Activated CD4-positive, alpha-beta memory T cell treated with anti-CD3 and anti-CD28 coated beads for 36 hours (primary cell): Measurements from ENCODE around the gene RAB3A. TPM values are rescaled to one million over a fixed set of nuclear protein-coding genes. Genes with fewer than 3 reads are reported as not detected.

Source experiments
- CTCF ChIA-PET: fragments of 350-600 bp; sonication (Branson Sonifier 250); formaldehyde crosslinking; loops from one replicate; lab custom pipeline; 2021; ENCODE audit warnings: antibody characterized with exemption, inconsistent platforms; lab: Charles Lee
- POLR2A ChIA-PET: fragments of 350-600 bp; sonication (Branson Sonifier 250); formaldehyde crosslinking; loops from one replicate; lab custom pipeline; 2021; ENCODE audit warnings: antibody characterized with exemption; lab: Charles Lee
- DNase-seq: peaks from one replicate; pipeline ENCODE4 v3.0.0-alpha.2; 2020
- H3K27ac Mint-ChIP-seq: one replicate; pipeline ENCODE4 v1.8.0; 2021; ENCODE audit warnings: mixed read lengths
- H3K27me3 Mint-ChIP-seq: one replicate; pipeline ENCODE4 v1.8.0; 2021; ENCODE audit warnings: mixed read lengths
- H3K36me3 Mint-ChIP-seq: one replicate; pipeline ENCODE4 v1.8.0; 2021; ENCODE audit warnings: mixed read lengths
- H3K4me1 Mint-ChIP-seq: one replicate; pipeline ENCODE4 v1.8.0; 2021; ENCODE audit warnings: low read depth, mixed read lengths
- H3K4me3 Mint-ChIP-seq: one replicate; pipeline ENCODE4 v1.8.0; 2021; ENCODE audit warnings: mild to moderate bottlenecking, mixed read lengths
- H3K9me3 Mint-ChIP-seq: one replicate; pipeline ENCODE4 v1.8.0; 2021; ENCODE audit warnings: mixed read lengths
- intact Hi-C: fragments of 100-400 bp; cut with micrococcal nuclease; formaldehyde crosslinking; loops from one replicate; pipeline ENCODE4 v1.15.1; 2023
- total RNA-seq, 2 experiments: library from RNA; stranded (reverse); gene quantifications; one replicate each; pipeline ENCODE4 v1.2.3, GENCODE V29; 2021

The RAB3A gene, protein sequence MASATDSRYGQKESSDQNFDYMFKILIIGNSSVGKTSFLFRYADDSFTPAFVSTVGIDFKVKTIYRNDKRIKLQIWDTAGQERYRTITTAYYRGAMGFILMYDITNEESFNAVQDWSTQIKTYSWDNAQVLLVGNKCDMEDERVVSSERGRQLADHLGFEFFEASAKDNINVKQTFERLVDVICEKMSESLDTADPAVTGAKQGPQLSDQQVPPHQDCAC
- total RNA-seq = 1 to 10 TPM; 3.9 to 4.3 TPM

- Mint-ChIP-seq H3K4me3 (peak within 1 kb of the TSS; percentile 93), H3K27ac (peak within 1 kb of the TSS; percentile 69), H3K9me3 (no peaks in the 10 kb centered on the region), H3K27me3 (peaks cover 3% of the 10 kb centered on the region), H3K36me3 (peaks cover 3% of the 10 kb centered on the region), H3K4me1 (peaks cover 21% of the 10 kb centered on the region)
- CTCF ChIA-PET = interaction anchor here (0.6 to 8.4 kb wide), 12 partner anchors 9 to 247 kb away, joined by 3 to 170 read pairs (median 5); partner anchors contain the start of genes LSM4 and MPV17L2
- POLR2A ChIA-PET = interaction anchor here (0.5 to 1.5 kb wide), 8 partner anchors 11 to 196 kb away, joined by 3 to 8 read pairs (median 4); partner anchors contain the start of genes JUND, LSM4 and MPV17L2
- peak; percentile 100 for DNase-seq
- intact Hi-C loops = loop anchor here (1.0 to 5.0 kb wide), 3 partner anchors 12 to 213 kb away; partner anchors contain the start of gene SSBP4
Measured at GRCh38 chr19:18203863-18204393, at the start of gene RAB3A. Gene RAB3A, minus strand, starts transcription at chr19:18204042. Its CDS starts 1,302 bp downstream, at chr19:18202740.

- ChIA-PET CTCF (interaction anchor here (0.7 to 7.3 kb wide), 21 partner anchors 8 to 158 kb away, joined by 3 to 170 read pairs (median 7); partner anchors contain the start of gene RAB3A), POLR2A (interaction anchor here (0.9 kb wide), 1 partner anchor 50 kb away, joined by 3 read pairs; the partner anchor contains the start of gene RAB3A)
- no peak overlapping the region for H3K4me3 Mint-ChIP-seq
- no peak overlapping the region for H3K27ac Mint-ChIP-seq
- peaks cover 4% of the 10 kb centered on the region for H3K4me1 Mint-ChIP-seq
- intact Hi-C loops = no loop called here
- DNase-seq = no peak
- no peaks in the 10 kb centered on the region for H3K9me3 Mint-ChIP-seq
- peaks cover 15% of the 10 kb centered on the region for H3K27me3 Mint-ChIP-seq
- no peaks in the 10 kb centered on the region for H3K36me3 Mint-ChIP-seq
Measured at GRCh38 chr19:18253130-18253529, 49.3 kb upstream of the RAB3A start.

- Mint-ChIP-seq H3K4me3 (no peak overlapping the region), H3K27me3 (peaks cover 15% of the 10 kb centered on the region), H3K9me3 (no peaks in the 10 kb centered on the region), H3K27ac (no peak overlapping the region), H3K36me3 (no peaks in the 10 kb centered on the region), H3K4me1 (peaks cover 4% of the 10 kb centered on the region)
- ChIA-PET CTCF (interaction anchor here (0.6 to 7.3 kb wide), 36 partner anchors 9 to 250 kb away, joined by 3 to 170 read pairs (median 4); partner anchors contain the start of genes IL12RB1, MPV17L2, PDE4C and RAB3A), POLR2A (no interaction called here)
- intact Hi-C loops = loop anchor here (1.0 kb wide), 1 partner anchor 48 kb away; the partner anchor contains the start of gene RAB3A
- no peak for DNase-seq
Measured at GRCh38 chr19:18252370-18252717, 48.5 kb upstream of the RAB3A start.

- intact Hi-C loops = loop anchor here (1.0 kb wide), 3 partner anchors 43 to 138 kb away; partner anchors contain the start of gene RAB3A
- Mint-ChIP-seq H3K36me3 (no peaks in the 10 kb centered on the region), H3K27ac (peak overlapping the region; percentile 6), H3K4me1 (peaks cover 4% of the 10 kb centered on the region), H3K4me3 (no peak overlapping the region), H3K9me3 (no peaks in the 10 kb centered on the region), H3K27me3 (peaks cover 14% of the 10 kb centered on the region)
- peak; percentile 88 for DNase-seq
- CTCF ChIA-PET = interaction anchor here (0.5 to 7.3 kb wide), 42 partner anchors 9 to 769 kb away, joined by 3 to 170 read pairs (median 4); partner anchors contain the start of genes IL12RB1, MAST3, MPV17L2 and PDE4C
- POLR2A ChIA-PET = no interaction called here
Measured at GRCh38 chr19:18251587-18252369, 47.9 kb upstream of the RAB3A start.

GRCh38 chr19:18249834-18250233 lies 46.0 kb upstream of the RAB3A start:
- Mint-ChIP-seq H3K27ac (no peak overlapping the region), H3K27me3 (peaks cover 9% of the 10 kb centered on the region), H3K4me1 (peaks cover 2% of the 10 kb centered on the region), H3K4me3 (no peak overlapping the region), H3K36me3 (no peaks in the 10 kb centered on the region), H3K9me3 (no peaks in the 10 kb centered on the region)
- no peak for DNase-seq
- POLR2A ChIA-PET = interaction anchor here (0.6 to 1.4 kb wide), 2 partner anchors 32 to 58 kb away, joined by 3 read pairs; partner anchors contain the start of gene JUND
- CTCF ChIA-PET = interaction anchor here (0.5 to 7.3 kb wide), 7 partner anchors 12 to 79 kb away, joined by 3 to 170 read pairs (median 5); partner anchors contain the start of genes MPV17L2 and RAB3A
- intact Hi-C loops = no loop called here

DNA sequence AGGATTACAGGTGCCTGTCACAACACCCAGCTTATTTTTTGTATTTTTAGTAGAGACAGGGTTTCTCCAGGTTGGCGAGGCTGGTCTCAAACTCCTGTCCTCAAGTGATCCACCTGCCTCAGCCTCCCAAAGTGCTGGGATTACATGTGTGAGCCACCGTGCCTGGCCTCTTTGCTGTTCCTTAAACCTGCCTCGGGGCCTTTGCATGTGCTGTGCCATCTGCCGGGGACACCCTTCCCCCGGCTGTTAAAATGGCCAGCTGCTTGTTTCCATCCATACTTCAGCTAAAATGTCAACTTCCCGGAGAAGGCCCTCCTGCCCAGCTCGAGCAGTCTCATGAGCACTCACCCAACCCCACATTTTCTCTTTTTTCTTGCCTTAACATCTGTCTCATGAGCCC lies 41.5 kb upstream of the RAB3A start:
- Mint-ChIP-seq H3K4me3 (no peak overlapping the region), H3K9me3 (no peaks in the 10 kb centered on the region), H3K4me1 (no peaks in the 10 kb centered on the region), H3K36me3 (no peaks in the 10 kb centered on the region), H3K27me3 (peaks cover 3% of the 10 kb centered on the region), H3K27ac (no peak overlapping the region)
- ChIA-PET POLR2A (no interaction called here), CTCF (interaction anchor here (0.6 to 1.3 kb wide), 3 partner anchors 8 to 285 kb away, joined by 3 read pairs; no protein-coding TSS in a partner anchor)
- intact Hi-C loops = loop anchor here (2.0 kb wide), 1 partner anchor 18 kb away; the partner anchor contains the start of gene PDE4C
- no peak for DNase-seq

DNA sequence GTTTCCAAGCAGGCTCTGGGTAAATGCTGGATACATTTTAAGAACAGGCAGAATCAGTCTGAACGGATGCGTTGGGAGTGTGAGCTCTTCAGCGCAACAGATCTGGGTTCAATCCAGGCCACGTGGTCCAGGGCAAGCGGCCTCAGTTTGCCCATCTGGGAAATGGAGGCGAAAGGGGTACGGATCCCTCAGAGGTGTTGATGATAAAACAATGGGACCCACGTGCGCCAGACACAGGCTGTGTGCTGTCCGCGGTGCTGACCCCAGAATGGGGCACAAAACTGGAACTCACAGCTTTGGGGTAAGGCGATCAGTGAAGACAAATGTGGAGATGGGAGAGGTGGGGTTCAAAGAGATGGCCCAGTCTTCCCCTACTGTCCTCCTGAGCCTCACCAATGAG lies 35.5 kb upstream of the RAB3A start:
- Mint-ChIP-seq H3K9me3 (no peaks in the 10 kb centered on the region), H3K36me3 (no peaks in the 10 kb centered on the region), H3K4me3 (no peak overlapping the region), H3K27ac (no peak overlapping the region), H3K4me1 (no peaks in the 10 kb centered on the region), H3K27me3 (peaks cover 28% of the 10 kb centered on the region)
- intact Hi-C loops = no loop called here
- POLR2A ChIA-PET = interaction anchor here (0.8 kb wide), 1 partner anchor 9 kb away, joined by 3 read pairs; no protein-coding TSS in a partner anchor
- CTCF ChIA-PET = interaction anchor here (1.0 kb wide), 1 partner anchor 80 kb away, joined by 3 read pairs; no protein-coding TSS in a partner anchor
- no peak for DNase-seq

DNA sequence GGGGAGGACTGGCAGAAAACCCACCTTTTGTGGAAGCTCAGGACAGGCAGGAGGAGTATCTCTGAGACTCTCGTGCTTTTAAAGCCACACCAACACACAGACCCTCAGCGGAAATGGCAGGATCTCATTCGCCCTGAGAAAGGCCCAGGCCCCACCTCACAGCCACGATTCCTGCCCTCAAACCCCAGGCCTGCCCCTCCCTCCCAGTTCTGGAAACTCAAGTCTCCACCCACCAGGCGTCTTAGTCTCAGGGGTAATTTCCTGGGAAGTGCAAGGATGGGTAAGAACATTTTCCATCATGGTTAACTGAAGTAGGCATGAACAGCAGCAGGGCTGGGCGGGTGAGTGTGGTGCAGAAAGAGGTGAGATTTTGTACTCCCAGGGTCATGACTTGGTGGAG lies 30.4 kb upstream of the RAB3A start:
- no peak overlapping the region for H3K27ac Mint-ChIP-seq
- no peak overlapping the region for H3K4me3 Mint-ChIP-seq
- ChIA-PET POLR2A (no interaction called here), CTCF (interaction anchor here (0.6 kb wide), 1 partner anchor 112 kb away, joined by 3 read pairs; no protein-coding TSS in a partner anchor)
- H3K4me1 Mint-ChIP-seq = peaks cover 3% of the 10 kb centered on the region
- intact Hi-C loops = no loop called here
- peaks cover 2% of the 10 kb centered on the region for H3K9me3 Mint-ChIP-seq
- H3K36me3 Mint-ChIP-seq = no peaks in the 10 kb centered on the region
- H3K27me3 Mint-ChIP-seq = peaks cover 58% of the 10 kb centered on the region
- DNase-seq = no peak

DNA sequence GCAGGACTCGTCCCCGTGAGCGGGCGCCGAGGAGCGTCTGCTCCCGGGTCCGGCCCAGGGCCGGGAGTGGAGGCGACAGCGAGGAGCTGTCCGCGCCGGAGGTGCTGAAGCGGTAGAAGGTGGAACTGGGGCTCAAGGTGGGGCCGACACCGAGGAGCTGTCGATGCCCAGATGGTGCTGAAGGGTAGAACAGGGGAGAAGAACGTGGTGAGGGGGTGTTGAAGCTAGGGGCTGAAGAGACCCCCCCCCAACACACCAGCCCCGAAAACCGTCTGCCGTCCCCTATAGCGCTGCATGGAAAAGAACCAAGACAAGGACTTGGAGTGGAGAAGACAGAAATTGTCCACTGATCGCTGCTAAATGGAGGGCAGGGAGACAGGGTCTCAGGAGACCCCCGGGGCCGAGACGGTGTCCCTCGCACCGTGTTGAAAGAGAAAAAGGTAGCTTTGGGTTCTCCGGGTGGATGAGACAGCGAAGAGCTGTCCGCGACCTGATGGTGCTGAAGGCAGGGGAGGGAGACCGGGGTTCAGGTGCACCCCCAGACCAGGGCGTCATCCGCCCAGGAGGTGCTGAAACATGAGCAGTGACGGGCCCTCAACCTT lies 29.5 kb upstream of the RAB3A start:
- Mint-ChIP-seq H3K27ac (no peak overlapping the region), H3K4me3 (no peak overlapping the region), H3K36me3 (no peaks in the 10 kb centered on the region), H3K9me3 (peaks cover 2% of the 10 kb centered on the region), H3K27me3 (peaks cover 56% of the 10 kb centered on the region), H3K4me1 (peaks cover 3% of the 10 kb centered on the region)
- DNase-seq = peak; percentile 67
- intact Hi-C loops = no loop called here
- POLR2A ChIA-PET = no interaction called here
- CTCF ChIA-PET = interaction anchor here (0.6 to 4.0 kb wide), 9 partner anchors 7 to 155 kb away, joined by 3 to 23 read pairs (median 4); no protein-coding TSS in a partner anchor

DNA sequence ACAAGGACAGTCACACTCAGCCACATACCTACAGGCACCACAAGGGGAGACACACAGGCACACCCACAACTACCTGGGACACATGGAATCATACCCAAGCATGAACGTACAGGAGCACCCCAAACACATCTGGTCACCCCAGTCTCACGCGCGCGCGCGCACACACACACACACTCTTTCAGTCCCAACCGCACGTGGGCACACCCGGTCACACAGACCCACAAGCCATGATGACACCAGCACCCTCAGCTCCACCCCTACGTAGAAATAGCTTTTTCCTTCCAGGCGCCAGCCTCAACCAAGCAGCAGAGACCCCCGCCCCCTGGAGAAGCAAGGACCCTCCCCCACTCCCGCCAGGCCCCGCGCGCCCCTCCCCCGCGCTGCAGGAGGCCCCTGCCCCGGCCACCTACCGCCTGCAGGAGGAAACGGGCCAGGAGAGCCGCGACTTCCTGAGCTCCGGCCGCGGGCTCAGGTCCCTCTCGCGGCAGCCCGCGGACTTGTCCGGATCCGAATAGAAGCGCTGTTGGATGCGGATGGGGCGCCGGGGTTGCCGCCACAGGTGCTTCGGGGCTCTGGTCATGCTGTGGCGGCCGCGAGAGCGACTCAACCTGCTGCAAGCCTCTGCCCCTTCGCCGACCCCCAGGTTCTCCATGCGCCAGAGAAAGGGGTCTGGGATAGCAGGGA lies 28.8 kb upstream of the RAB3A start:
- intact Hi-C loops = no loop called here
- H3K4me1 Mint-ChIP-seq = peaks cover 3% of the 10 kb centered on the region

More for the DNA sequence above, 28.8 kb upstream of the RAB3A start:
- Mint-ChIP-seq H3K9me3 (peaks cover 2% of the 10 kb centered on the region), H3K4me3 (no peak overlapping the region), H3K36me3 (no peaks in the 10 kb centered on the region), H3K27ac (no peak overlapping the region), H3K27me3 (peaks cover 62% of the 10 kb centered on the region)
- ChIA-PET CTCF (interaction anchor here (0.7 to 4.0 kb wide), 10 partner anchors 8 to 156 kb away, joined by 3 to 23 read pairs (median 4); partner anchors contain the start of gene LSM4), POLR2A (no interaction called here)
- peak; percentile 27 for DNase-seq
